Smooth muscle cell (in vitro differentiated cells): ENCODE data around the gene PANK4. TPM values are rescaled to one million over a fixed set of nuclear protein-coding genes. Genes with fewer than 3 reads are reported as not detected.
A peak's percentile ranks its signal among the peaks of the same experiment; 100 is the strongest.

Experiments used
- DNase-seq: peaks from one replicate; lab custom pipeline; 2025; ENCODE audit not compliant: unreplicated experiment; lab: John Stamatoyannopoulos, UW
- H2AFZ ChIP-seq: fragments of 200-600 bp; sonication (generic); 2 replicates; pipeline ENCODE4 v1.6.0; 2016; ENCODE audit warnings: antibody characterized with exemption, low read depth, mild to moderate bottlenecking
- H3F3A ChIP-seq: fragments of 200-600 bp; sonication (generic); 2 replicates; pipeline ENCODE4 v1.6.0; 2017; ENCODE audit warnings: antibody characterized with exemption, low read depth
- H3K27ac ChIP-seq: fragments of 200-600 bp; sonication (generic); 2 replicates; pipeline ENCODE4 v1.5.1; 2016; ENCODE audit warnings: low read depth, mild to moderate bottlenecking
- H3K27me3 ChIP-seq: fragments of 200-600 bp; sonication (generic); 2 replicates; pipeline ENCODE4 v1.6.1; 2016; ENCODE audit warnings: low read depth, mild to moderate bottlenecking
- H3K36me3 ChIP-seq: fragments of 200-600 bp; sonication (generic); 2 replicates; pipeline ENCODE4 v1.5.1; 2016; ENCODE audit warnings: low read depth
- H3K4me1 ChIP-seq: fragments of 200-600 bp; sonication (generic); 2 replicates; pipeline ENCODE4 v1.5.1; 2016; ENCODE audit warnings: low read depth
- H3K4me2 ChIP-seq: fragments of 200-600 bp; sonication (generic); 2 replicates; pipeline ENCODE4 v1.6.0; 2016; ENCODE audit warnings: mild to moderate bottlenecking
- H3K4me3 ChIP-seq: fragments of 200-600 bp; sonication (generic); 2 replicates; pipeline ENCODE4 v1.5.1; 2016; ENCODE audit warnings: mild to moderate bottlenecking
- H3K79me2 ChIP-seq: fragments of 200-600 bp; sonication (generic); 2 replicates; pipeline ENCODE4 v1.6.0; 2016; ENCODE audit warnings: low read depth, mild to moderate bottlenecking
- H3K9ac ChIP-seq: fragments of 200-600 bp; sonication (generic); 2 replicates; pipeline ENCODE4 v1.6.0; 2016; ENCODE audit warnings: low read depth
- H3K9me3 ChIP-seq: fragments of 200-600 bp; sonication (generic); replicated peaks from 2 replicates; pipeline ENCODE4 v1.5.1; 2016; ENCODE audit warnings: low read depth
- H4K20me1 ChIP-seq: fragments of 200-600 bp; sonication (generic); 2 replicates; pipeline ENCODE4 v1.6.0; 2016; ENCODE audit warnings: low read depth
- WGBS: methylation state at CpG from one replicate; pipeline ENCODE4 v1.1.7; 2016; ENCODE audit warnings: low lambda C conversion rate; 5-methylcytosine and 5-hydroxymethylcytosine counted together
- polyA plus RNA-seq: library from polyadenylated mRNA; unstranded; fragments of >200 nt; fragmentation: Nextera tagmentation; extraction: Ambion mirVana; gene quantifications from 2 replicates; pipeline ENCODE4 v1.2.1, GENCODE V29; 2016
- total RNA-seq: library from RNA; depleted of rRNA; stranded (reverse); fragments of >200 nt; gene quantifications from 2 replicates; pipeline ENCODE4 v1.2.3, GENCODE V29; 2014
- TF ChIP-seq, protein P1 (sequence below): fragments of 200-600 bp; sonication (generic); IDR thresholded peaks from 2 replicates; pipeline ENCODE4 v1.5.1; 2017; ENCODE audit warnings: borderline replicate concordance, mild to moderate bottlenecking, antibody characterized with exemption; ENCODE audit not compliant: insufficient read depth, poor library complexity, severe bottlenecking

The PANK4 gene
- total and polyA plus RNA-seq, 2 experiments from 2014 or later, result 28.4 to 28.7 TPM

DNA sequence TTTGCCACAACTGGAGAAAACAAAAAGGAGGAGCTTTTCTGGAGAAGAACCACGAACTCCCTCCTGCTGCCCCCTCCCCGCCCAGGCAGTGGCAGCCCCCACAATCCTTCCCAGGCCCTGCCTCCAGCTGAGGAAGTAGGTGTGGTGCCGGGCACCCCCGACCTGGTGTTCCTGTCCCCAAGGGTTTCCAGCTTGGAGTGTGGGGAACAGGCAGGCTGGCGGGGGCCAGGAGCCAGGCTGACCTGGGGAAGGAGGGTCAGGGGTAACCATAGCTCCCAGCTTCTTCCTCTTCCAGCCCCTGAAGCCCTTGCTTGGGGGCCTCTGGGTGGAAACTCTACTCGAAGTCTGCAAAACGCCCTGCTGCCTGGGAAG lies 7.9 kb upstream of the PANK4 start:
- Histone ChIP-seq H3K9ac (no peak overlapping the region), H3K36me3 (no peaks in the 10 kb centered on the region), H3K27me3 (peaks cover 34% of the 10 kb centered on the region), H3K9me3 (no peaks in the 10 kb centered on the region), H3F3A (no peaks in the 10 kb centered on the region), H2AFZ (no peak overlapping the region), H4K20me1 (no peaks in the 10 kb centered on the region), H3K4me2 (peak overlapping the region; percentile 56), H3K4me1 (peaks cover 40% of the 10 kb centered on the region), H3K4me3 (no peak overlapping the region), H3K27ac (peak overlapping the region; percentile 38), H3K79me2 (no peaks in the 10 kb centered on the region)
- TF ChIP-seq, protein P1, sequence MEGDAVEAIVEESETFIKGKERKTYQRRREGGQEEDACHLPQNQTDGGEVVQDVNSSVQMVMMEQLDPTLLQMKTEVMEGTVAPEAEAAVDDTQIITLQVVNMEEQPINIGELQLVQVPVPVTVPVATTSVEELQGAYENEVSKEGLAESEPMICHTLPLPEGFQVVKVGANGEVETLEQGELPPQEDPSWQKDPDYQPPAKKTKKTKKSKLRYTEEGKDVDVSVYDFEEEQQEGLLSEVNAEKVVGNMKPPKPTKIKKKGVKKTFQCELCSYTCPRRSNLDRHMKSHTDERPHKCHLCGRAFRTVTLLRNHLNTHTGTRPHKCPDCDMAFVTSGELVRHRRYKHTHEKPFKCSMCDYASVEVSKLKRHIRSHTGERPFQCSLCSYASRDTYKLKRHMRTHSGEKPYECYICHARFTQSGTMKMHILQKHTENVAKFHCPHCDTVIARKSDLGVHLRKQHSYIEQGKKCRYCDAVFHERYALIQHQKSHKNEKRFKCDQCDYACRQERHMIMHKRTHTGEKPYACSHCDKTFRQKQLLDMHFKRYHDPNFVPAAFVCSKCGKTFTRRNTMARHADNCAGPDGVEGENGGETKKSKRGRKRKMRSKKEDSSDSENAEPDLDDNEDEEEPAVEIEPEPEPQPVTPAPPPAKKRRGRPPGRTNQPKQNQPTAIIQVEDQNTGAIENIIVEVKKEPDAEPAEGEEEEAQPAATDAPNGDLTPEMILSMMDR, result no peak
- DNase-seq, result no peak
- WGBS, result 64% methylated on average over 7 of the region's 7 CpGs

DNA sequence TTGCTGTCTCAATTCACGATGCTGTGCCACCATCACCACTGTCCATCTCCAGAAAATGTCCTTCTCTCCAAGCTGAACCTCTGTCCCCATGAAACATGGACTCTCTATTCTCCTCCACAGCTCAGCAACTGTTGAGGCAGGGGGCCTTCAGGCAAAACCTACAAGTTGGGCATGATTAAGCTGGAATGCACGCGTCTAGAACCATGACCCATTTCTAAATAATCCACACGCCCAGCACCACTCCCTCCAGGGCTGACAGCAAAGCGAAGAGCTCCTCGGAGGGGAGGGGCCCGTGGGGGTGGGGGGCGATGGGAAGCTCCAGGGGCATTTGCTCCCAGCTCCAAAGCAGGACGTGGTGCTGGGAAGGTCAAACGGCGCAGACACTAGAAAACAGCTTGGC lies 7.0 kb upstream of the PANK4 start:
- Histone ChIP-seq H2AFZ (no peak overlapping the region), H3K9me3 (no peaks in the 10 kb centered on the region), H3K4me2 (peak overlapping the region; percentile 57), H3K27ac (peak overlapping the region; percentile 38), H4K20me1 (no peaks in the 10 kb centered on the region), H3K36me3 (no peaks in the 10 kb centered on the region), H3K79me2 (no peaks in the 10 kb centered on the region), H3K4me3 (no peak overlapping the region), H3K4me1 (peaks cover 40% of the 10 kb centered on the region), H3K27me3 (peaks cover 43% of the 10 kb centered on the region), H3K9ac (no peak overlapping the region), H3F3A (no peaks in the 10 kb centered on the region)
- WGBS, result 66% methylated on average over 11 of the region's 11 CpGs
- no peak for DNase-seq
- TF ChIP-seq, protein P1, result no peak

DNA sequence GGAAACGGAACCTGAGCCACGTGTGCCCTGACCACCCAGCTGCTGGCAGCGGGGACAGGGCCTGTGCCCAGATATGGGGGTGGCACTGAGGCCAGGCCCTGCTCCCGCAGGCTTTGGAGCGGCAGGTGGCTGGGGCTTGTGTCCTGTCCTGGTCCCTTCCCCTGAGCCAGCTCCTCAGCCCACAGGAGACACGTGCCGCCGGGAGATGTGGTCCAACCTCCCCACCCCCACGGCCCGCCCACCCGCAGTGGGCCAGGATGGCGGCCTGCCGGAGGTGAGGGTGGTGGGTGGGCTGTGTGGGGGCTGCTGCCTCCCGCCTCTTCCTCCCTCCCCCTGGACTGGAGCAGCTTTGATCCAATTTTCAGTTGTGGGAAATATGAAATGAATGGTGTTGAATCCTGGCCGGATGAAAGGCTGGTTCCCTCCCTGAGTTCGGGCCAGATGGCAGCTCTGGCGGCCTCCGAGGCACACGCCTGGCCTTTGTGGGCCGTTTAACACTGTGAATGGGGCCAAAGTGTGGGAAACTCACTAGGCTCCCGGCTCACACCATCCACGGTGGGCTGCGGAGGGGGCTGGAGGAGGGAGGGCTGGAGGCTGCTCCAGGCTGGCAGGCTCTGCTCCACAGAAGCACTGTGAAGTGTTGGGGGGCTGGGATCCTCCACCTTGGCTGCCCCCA lies 6.2 kb upstream of the PANK4 start:
- Histone ChIP-seq H3K9ac (no peak overlapping the region), H3K4me3 (no peak overlapping the region), H3K27me3 (peaks cover 50% of the 10 kb centered on the region), H3K27ac (peak overlapping the region; percentile 38), H3F3A (no peaks in the 10 kb centered on the region), H3K9me3 (no peaks in the 10 kb centered on the region), H2AFZ (no peak overlapping the region), H3K79me2 (no peaks in the 10 kb centered on the region), H4K20me1 (no peaks in the 10 kb centered on the region), H3K4me2 (peak overlapping the region; percentile 57), H3K36me3 (no peaks in the 10 kb centered on the region), H3K4me1 (peaks cover 40% of the 10 kb centered on the region)
- TF ChIP-seq, protein P1, result no peak
- DNase-seq, result no peak
- WGBS, result 82% methylated on average over 12 of the region's 23 CpGs
